WERI-Rb-1 (cell line): ENCODE measurements around the gene OXSR1.

Experiments
- DNase-seq: peaks from one replicate; pipeline ENCODE4 v3.0.0-alpha.2; 2020
- H3K27ac ChIP-seq: fragments of 250-450 bp; sonication (Bioruptor Pico); 2 replicates; pipeline ENCODE4 v1.5.1; 2020; ENCODE audit warnings: mild to moderate bottlenecking, moderate library complexity
- H3K27me3 ChIP-seq: fragments of 250-450 bp; sonication (Bioruptor Pico); 2 replicates; pipeline ENCODE4 v1.5.1; 2021; ENCODE audit warnings: mild to moderate bottlenecking, low read depth, moderate library complexity; ENCODE audit not compliant: insufficient read depth, severe bottlenecking
- H3K36me3 ChIP-seq: fragments of 250-450 bp; sonication (Bioruptor Pico); 2 replicates; pipeline ENCODE4 v1.5.1; 2020; ENCODE audit warnings: mild to moderate bottlenecking, moderate library complexity
- H3K4me3 ChIP-seq: 2 replicates; pipeline ENCODE4 v1.5.1; 2011; ENCODE audit warnings: low read depth, mild to moderate bottlenecking, control low read depth, low read length
- H3K9me3 ChIP-seq: fragments of 250-450 bp; sonication (Bioruptor Pico); 2 replicates; pipeline ENCODE4 v1.5.1; 2021; ENCODE audit warnings: mild to moderate bottlenecking, moderate library complexity; ENCODE audit not compliant: severe bottlenecking
- CTCF ChIP-seq: IDR thresholded peaks from 2 replicates; pipeline ENCODE4 v1.5.1; 2011; ENCODE audit warnings: low read depth, mild to moderate bottlenecking, control low read depth, inconsistent platforms, low read length

OXSR1 gene

GRCh38 chr3:38168151-38169026 lies 3.1 kb downstream of the OXSR1 start:
- H3K36me3 ChIP-seq = peaks cover 5% of the 10 kb centered on the region; the same call in 1 of the 2 replicates
- TF ChIP-seq CTCF = no peak
- H3K27ac ChIP-seq = no peak overlapping the region
- H3K4me3 ChIP-seq = no peak overlapping the region
- no peaks in the 10 kb centered on the region for H3K27me3 ChIP-seq
- H3K9me3 ChIP-seq = no peaks in the 10 kb centered on the region
- DNase-seq = no peak

- no peak overlapping the region for H3K27ac ChIP-seq
- no peak for TF ChIP-seq CTCF
- DNase-seq = no peak
- H3K27me3 ChIP-seq = no peaks in the 10 kb centered on the region
- H3K36me3 ChIP-seq = peaks cover 5% of the 10 kb centered on the region; the same call in 1 of the 2 replicates
- no peak overlapping the region for H3K4me3 ChIP-seq
- H3K9me3 ChIP-seq = no peaks in the 10 kb centered on the region
Observed at GRCh38 chr3:38169027-38169317, 3.6 kb downstream of the OXSR1 start.

GRCh38 chr3:38170722-38171121 lies 5.4 kb downstream of the OXSR1 start:
- H3K36me3 ChIP-seq = peaks cover 2% of the 10 kb centered on the region; the same call in 1 of the 2 replicates
- DNase-seq = no peak
- H3K27ac ChIP-seq = no peak overlapping the region
- H3K9me3 ChIP-seq = no peaks in the 10 kb centered on the region
- H3K4me3 ChIP-seq = no peak overlapping the region
- TF ChIP-seq CTCF = no peak
- no peaks in the 10 kb centered on the region for H3K27me3 ChIP-seq

GRCh38 chr3:38171622-38172021 lies 6.3 kb downstream of the OXSR1 start:
- no peak overlapping the region for H3K27ac ChIP-seq
- H3K9me3 ChIP-seq = no peaks in the 10 kb centered on the region
- no peak for DNase-seq
- TF ChIP-seq CTCF = no peak
- no peaks in the 10 kb centered on the region for H3K36me3 ChIP-seq
- no peak overlapping the region for H3K4me3 ChIP-seq
- H3K27me3 ChIP-seq = no peaks in the 10 kb centered on the region

- H3K27me3 ChIP-seq = no peaks in the 10 kb centered on the region
- no peak for DNase-seq
- H3K4me3 ChIP-seq = no peak overlapping the region
- no peaks in the 10 kb centered on the region for H3K9me3 ChIP-seq
- TF ChIP-seq CTCF = no peak
- no peaks in the 10 kb centered on the region for H3K36me3 ChIP-seq
- no peak overlapping the region for H3K27ac ChIP-seq
Observed at GRCh38 chr3:38173834-38174418, 8.6 kb downstream of the OXSR1 start.
